AG04449 (cell line): Measurements from ENCODE around the gene GYS1.

Experiments used
- CTCF ChIA-PET: fragments of 350-600 bp; formaldehyde crosslinking; extraction: SDS; loops from one replicate; lab custom pipeline; 2021; ENCODE audit warnings: antibody characterized with exemption; lab: Yijun Ruan, JAX
- POLR2A ChIA-PET: fragments of 400-600, 350-600 bp; formaldehyde crosslinking; extraction: SDS; loops from one replicate; lab custom pipeline; 2020; ENCODE audit warnings: antibody characterized with exemption, inconsistent platforms; lab: Yijun Ruan, JAX
- DNase-seq: peaks from one replicate; pipeline ENCODE4 v3.0.0-alpha.2; 2010; ENCODE audit warnings: low read depth, low spot score
- H3K4me3 ChIP-seq: 2 replicates; pipeline ENCODE4 v1.5.1; 2011; ENCODE audit warnings: low read depth, mild to moderate bottlenecking, control low read depth, low read length
- TF ChIP-seq, protein P1 (sequence below): IDR thresholded peaks from one replicate; pipeline ENCODE4 v1.5.1; 2011; ENCODE audit warnings: mild to moderate bottlenecking, moderate library complexity, low read length, control low read depth, inconsistent platforms; ENCODE audit not compliant: insufficient read depth; ENCODE audit errors: missing control alignments

The GYS1 gene

DNA sequence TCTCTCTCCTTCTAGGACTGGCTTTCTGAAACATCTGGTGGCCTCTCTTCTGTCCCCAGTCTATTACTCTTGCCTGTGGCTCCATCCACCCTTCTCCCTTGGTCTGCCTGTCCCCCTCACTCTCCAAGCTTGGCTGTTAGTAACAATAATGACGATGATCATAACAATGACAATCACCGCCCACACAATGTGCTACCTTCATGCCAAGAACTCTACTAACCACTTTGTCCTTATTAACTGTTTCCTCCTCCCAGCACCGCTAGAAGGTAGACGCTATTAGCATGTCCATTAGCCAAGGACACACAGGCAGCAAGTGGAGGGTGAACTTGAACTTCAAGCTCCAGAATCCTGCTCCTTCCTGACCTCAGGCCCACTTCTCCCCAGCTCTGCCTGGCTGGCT is 2.7 kb downstream of the GYS1 start:
- ChIA-PET CTCF (interaction anchor here (2.3 to 6.8 kb wide), 4 partner anchors 9 to 148 kb away, joined by 8 to 128 read pairs (median 24); no protein-coding TSS in a partner anchor), POLR2A (interaction anchor here (0.6 kb wide), 1 partner anchor 27 kb away, joined by 3 read pairs; no protein-coding TSS in a partner anchor)
- no peak for DNase-seq
- TF ChIP-seq, protein P1, sequence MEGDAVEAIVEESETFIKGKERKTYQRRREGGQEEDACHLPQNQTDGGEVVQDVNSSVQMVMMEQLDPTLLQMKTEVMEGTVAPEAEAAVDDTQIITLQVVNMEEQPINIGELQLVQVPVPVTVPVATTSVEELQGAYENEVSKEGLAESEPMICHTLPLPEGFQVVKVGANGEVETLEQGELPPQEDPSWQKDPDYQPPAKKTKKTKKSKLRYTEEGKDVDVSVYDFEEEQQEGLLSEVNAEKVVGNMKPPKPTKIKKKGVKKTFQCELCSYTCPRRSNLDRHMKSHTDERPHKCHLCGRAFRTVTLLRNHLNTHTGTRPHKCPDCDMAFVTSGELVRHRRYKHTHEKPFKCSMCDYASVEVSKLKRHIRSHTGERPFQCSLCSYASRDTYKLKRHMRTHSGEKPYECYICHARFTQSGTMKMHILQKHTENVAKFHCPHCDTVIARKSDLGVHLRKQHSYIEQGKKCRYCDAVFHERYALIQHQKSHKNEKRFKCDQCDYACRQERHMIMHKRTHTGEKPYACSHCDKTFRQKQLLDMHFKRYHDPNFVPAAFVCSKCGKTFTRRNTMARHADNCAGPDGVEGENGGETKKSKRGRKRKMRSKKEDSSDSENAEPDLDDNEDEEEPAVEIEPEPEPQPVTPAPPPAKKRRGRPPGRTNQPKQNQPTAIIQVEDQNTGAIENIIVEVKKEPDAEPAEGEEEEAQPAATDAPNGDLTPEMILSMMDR = no peak
- no peak overlapping the region for H3K4me3 ChIP-seq

DNA sequence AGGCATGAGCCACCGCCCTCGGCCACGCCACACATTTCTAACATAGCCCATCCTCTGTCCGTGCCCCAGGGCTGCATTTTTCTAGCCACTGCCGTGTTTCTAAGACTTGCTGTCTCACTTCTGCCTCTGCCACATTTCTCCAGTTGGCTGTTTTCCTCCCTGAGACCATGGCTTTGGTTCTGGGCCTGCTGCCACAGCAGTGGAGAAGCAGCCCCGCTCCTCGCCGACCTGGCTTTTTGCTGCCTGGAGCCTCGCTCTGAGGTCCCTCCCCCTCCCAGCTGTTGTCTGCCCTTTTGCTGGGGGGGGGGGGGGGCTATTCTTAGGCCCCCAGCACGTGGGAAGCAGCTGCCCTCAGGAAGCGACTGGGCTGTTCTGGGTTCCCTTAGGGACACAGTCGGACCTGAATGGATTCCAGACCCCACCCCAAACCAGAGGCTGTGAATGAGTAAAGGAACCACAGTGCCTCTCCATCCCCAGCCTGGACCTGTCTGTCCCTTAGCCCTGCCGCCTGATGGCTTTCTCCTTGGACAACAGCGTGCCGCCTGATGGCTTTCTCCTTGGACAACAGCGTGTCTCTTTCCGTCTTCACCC is 3.3 kb downstream of the GYS1 start:
- TF ChIP-seq, protein P1 = no peak
- DNase-seq = no peak
- ChIA-PET CTCF (interaction anchor here (0.9 to 6.8 kb wide), 4 partner anchors 10 to 48 kb away, joined by 3 to 128 read pairs (median 8); no protein-coding TSS in a partner anchor), POLR2A (interaction anchor here (0.6 kb wide), 1 partner anchor 26 kb away, joined by 3 read pairs; no protein-coding TSS in a partner anchor)
- no peak overlapping the region for H3K4me3 ChIP-seq

DNA sequence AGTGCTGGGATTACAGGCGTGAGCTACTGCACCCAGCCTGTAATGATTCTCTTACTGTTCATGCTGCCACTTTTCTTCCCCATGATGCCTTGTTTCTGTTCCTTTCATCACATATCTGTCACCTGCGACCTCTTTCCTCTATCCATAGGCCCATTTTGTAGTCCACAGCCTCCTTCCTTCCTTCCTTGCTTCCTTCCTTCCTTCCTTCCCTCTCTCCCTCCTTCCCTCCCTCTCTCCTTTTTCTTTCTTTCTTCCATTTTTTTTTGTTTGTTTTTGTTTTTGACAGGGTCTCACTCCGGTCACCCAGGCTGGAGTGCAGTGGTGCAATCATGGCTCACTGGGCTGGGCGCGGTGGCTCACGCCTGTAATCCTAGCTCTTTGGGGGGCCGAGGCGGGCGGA is 4.2 kb downstream of the GYS1 start:
- DNase-seq = no peak
- ChIA-PET CTCF (interaction anchor here (0.7 to 1.3 kb wide), 4 partner anchors 10 to 49 kb away, joined by 3 to 5 read pairs (median 3); no protein-coding TSS in a partner anchor), POLR2A (no interaction called here)
- TF ChIP-seq, protein P1 = no peak
- H3K4me3 ChIP-seq = no peak overlapping the region

DNA sequence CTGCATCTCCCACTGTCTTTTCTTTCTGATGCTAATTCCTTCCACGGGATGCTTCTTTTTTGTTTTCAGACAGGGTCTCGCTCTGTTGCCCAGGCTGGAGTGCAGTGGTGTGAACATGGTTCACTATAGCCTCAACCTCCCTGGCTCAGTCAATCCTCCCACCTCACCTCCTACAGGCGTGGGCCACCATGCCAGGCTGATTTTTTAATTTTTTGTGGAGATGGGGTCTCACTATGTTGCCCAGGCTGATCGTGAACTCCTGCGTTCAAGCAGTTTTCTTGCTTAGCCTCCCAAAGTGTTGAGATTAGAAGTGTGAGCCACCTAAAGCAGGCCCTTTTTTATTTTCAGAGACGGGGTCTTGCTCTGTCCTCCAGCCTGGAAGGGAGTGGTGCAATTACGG is 4.8 kb downstream of the GYS1 start:
- ChIA-PET CTCF (interaction anchor here (0.7 to 1.3 kb wide), 3 partner anchors 10 to 18 kb away, joined by 3 to 5 read pairs (median 3); no protein-coding TSS in a partner anchor), POLR2A (no interaction called here)
- H3K4me3 ChIP-seq = no peak overlapping the region
- DNase-seq = no peak
- TF ChIP-seq, protein P1 = no peak

DNA sequence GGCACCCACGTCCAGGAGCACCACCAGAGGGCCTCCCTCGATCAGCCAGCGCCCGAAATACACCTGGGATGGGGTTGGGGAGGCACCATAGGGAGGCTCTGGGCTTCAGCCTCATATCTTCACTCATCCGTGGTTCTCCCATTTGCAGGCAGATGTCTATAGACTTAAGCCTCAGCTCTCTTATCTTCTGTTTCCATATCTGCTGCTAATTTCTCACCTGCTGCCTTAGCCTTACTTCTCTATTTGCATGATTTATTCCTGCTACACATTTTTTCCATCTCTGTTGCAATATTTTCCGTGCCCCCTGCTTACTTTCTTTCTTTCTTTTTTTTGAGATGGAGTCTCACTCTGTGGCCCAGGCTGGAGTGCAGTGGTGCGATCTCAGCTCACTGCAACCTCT is 5.8 kb downstream of the GYS1 start:
- TF ChIP-seq, protein P1 = no peak
- ChIA-PET POLR2A (no interaction called here), CTCF (interaction anchor here (0.6 to 2.9 kb wide), 6 partner anchors 10 to 240 kb away, joined by 3 to 13 read pairs (median 6); no protein-coding TSS in a partner anchor)
- no peak overlapping the region for H3K4me3 ChIP-seq
- no peak for DNase-seq

DNA sequence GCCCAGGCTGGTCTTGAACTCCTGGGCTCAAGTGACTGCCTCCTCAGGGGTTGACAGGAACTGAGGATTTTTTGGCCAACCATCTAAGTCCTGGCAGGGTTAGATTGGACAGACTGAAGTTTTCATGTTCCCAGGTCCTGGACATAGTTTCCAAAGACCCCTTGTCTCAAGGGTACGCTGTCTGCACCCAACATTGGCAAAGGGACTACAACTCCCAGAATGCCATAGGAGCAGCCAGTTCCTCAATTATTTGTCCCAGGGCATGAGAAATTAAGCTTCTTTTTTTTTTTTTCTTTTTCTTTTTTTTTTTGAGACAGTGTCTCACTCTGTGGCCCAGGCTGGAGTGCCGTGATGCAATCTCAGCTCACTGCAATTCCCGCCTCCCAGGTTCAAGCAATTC is 6.9 kb downstream of the GYS1 start:
- no peak overlapping the region for H3K4me3 ChIP-seq
- POLR2A ChIA-PET = no interaction called here
- CTCF ChIA-PET = interaction anchor here (0.6 to 2.9 kb wide), 6 partner anchors 9 to 239 kb away, joined by 3 to 13 read pairs (median 6); no protein-coding TSS in a partner anchor
- no peak for DNase-seq
- TF ChIP-seq, protein P1 = no peak
